Thoracic aorta (tissue), 2 donors: ENCODE measurements around the gene SPAG16. TPM values are rescaled to one million over a fixed set of nuclear protein-coding genes. Genes with fewer than 3 reads are reported as not detected.

Source experiments
- ATAC-seq: fragments of 150-250 bp; one replicate; pipeline ENCODE4 v1.8.0; 2017; ENCODE audit warnings: low read depth; ENCODE audit not compliant: insufficient number of reproducible peaks, low FRiP score
- DNase-seq: peaks from one replicate; pipeline ENCODE4 v3.0.0-alpha.2; 2020; ENCODE audit warnings: low spot score
- H3K27ac ChIP-seq, 2 donors: fragments of 200-600 bp; sonication (generic); 1 replicate in 1 of 2; 2 replicates in 1 of 2; pipeline ENCODE4 v1.5.1; 2016; ENCODE audit warnings: mild to moderate bottlenecking in 2 of 2, moderate library complexity in 2 of 2
- H3K27me3 ChIP-seq: fragments of 200-600 bp; sonication (generic); replicated peaks from 2 replicates; pipeline ENCODE4 v1.6.0; 2016; ENCODE audit warnings: mild to moderate bottlenecking; ENCODE audit not compliant: insufficient read depth
- H3K36me3 ChIP-seq: fragments of 200-600 bp; sonication (generic); one replicate; pipeline ENCODE4 v1.5.1; 2016
- H3K4me1 ChIP-seq, 2 donors: fragments of 200-600 bp; sonication (generic); 1 replicate in 1 of 2; 2 replicates in 1 of 2; pipeline versions ENCODE4 v1.5.1 to v1.6.0; 2016; ENCODE audit warnings: low read depth in 2 of 2, mild to moderate bottlenecking in 1 of 2; ENCODE audit not compliant: control insufficient read depth in 1 of 2
- H3K4me3 ChIP-seq: fragments of 200-600 bp; sonication (generic); 2 replicates; pipeline ENCODE4 v1.5.1; 2016; ENCODE audit warnings: mild to moderate bottlenecking
- H3K9me3 ChIP-seq: fragments of 200-600 bp; sonication (generic); 2 replicates; pipeline ENCODE4 v1.5.1; 2016
- total RNA-seq, 2 donors: library from RNA; depleted of rRNA; stranded (reverse); fragments of >200 nt; gene quantifications; one replicate each; pipeline versions ENCODE4 v1.1.0 to v1.2.3, GENCODE V29; 2016
- TF ChIP-seq, protein P1 (sequence below): fragments of 200-600 bp; sonication (generic); IDR thresholded peaks from one replicate; pipeline ENCODE4 v1.5.1; 2019; ENCODE audit warnings: antibody characterized with exemption

SPAG16 gene
- total RNA-seq, 2 donors from 2014 or later = 7.4 to 26.3 TPM

DNA sequence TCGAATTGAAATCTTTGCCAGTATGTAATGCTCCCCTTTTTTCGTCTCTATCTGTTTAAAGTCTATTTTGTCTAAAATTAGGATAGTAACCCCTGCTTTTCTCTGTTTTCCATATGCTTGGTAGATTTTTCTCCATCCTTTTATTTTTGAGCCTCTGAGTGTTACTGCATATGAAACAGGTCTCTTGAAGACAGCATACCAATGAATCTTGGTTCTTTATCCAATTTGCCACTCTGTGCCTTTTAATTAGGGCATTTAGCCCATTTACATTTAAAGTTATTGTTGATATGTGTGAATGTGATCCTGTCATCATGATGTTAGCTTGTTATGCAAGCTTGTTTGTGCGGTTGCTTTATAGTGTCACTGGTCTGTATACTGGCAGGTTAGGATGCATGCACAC lies 635.8 kb downstream of the SPAG16 start:
- Histone ChIP-seq H3K36me3 (no peaks in the 10 kb centered on the region), H3K27me3 (no peaks in the 10 kb centered on the region), H3K4me1 (no peaks in the 10 kb centered on the region), H3K9me3 (peaks cover 16% of the 10 kb centered on the region), H3K27ac (no peak overlapping the region), H3K4me3 (no peak overlapping the region)
- no peak for DNase-seq
- no peak for ATAC-seq
- TF ChIP-seq, protein P1, sequence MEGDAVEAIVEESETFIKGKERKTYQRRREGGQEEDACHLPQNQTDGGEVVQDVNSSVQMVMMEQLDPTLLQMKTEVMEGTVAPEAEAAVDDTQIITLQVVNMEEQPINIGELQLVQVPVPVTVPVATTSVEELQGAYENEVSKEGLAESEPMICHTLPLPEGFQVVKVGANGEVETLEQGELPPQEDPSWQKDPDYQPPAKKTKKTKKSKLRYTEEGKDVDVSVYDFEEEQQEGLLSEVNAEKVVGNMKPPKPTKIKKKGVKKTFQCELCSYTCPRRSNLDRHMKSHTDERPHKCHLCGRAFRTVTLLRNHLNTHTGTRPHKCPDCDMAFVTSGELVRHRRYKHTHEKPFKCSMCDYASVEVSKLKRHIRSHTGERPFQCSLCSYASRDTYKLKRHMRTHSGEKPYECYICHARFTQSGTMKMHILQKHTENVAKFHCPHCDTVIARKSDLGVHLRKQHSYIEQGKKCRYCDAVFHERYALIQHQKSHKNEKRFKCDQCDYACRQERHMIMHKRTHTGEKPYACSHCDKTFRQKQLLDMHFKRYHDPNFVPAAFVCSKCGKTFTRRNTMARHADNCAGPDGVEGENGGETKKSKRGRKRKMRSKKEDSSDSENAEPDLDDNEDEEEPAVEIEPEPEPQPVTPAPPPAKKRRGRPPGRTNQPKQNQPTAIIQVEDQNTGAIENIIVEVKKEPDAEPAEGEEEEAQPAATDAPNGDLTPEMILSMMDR = no peak

DNA sequence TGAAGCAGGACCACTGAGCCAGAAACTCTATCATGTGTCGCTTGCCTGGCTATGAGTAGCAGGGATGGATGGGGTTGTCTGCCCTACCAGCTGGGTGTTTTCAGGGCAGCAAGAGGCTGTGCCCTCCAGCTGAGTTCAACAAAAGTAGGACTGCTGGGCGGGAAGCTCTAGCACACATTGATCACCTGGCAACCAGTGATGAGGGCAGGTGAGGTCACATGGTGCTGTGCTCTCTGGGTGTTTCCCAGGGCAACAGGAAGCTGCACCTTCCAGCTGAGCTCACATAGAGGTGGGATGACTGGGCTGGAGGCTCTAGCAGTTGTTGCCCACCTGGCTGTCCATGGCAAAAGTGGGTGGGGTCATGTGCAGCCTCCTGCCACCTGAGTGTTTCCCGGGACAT lies 639.3 kb downstream of the SPAG16 start:
- DNase-seq = no peak

DNA sequence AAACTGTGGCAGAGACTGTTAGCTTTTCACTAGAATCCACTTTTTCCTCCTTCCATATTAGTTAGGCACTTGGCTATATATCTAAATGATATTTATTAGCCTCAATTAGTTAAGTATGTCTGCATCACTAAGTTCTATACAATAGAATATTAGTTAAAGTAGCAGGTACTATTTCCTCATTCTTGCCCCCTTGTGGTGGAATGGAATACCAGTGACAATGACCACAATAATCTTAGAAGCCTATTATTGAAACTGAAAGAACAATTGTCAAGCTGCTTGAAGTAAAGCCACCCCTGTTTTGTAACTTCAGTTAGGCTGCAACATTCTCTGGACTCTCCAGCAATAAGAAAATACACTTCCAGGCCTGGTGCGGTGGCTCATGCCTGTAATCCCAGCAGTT lies 650.3 kb downstream of the SPAG16 start:
- TF ChIP-seq, protein P1 = peak; percentile 25
- H3K27ac ChIP-seq = no peak overlapping the region
- no peaks in the 10 kb centered on the region for H3K4me1 ChIP-seq
- ATAC-seq (no peak), DNase-seq (no peak)
- no peak overlapping the region for H3K4me3 ChIP-seq
- no peaks in the 10 kb centered on the region for H3K36me3 ChIP-seq
- no peaks in the 10 kb centered on the region for H3K27me3 ChIP-seq
- H3K9me3 ChIP-seq = no peaks in the 10 kb centered on the region

More for the DNA sequence above, 639.3 kb downstream of the SPAG16 start:
- Histone ChIP-seq H3K27me3 (no peaks in the 10 kb centered on the region), H3K4me3 (no peak overlapping the region), H3K36me3 (no peaks in the 10 kb centered on the region), H3K9me3 (peaks cover 16% of the 10 kb centered on the region), H3K27ac (no peak overlapping the region), H3K4me1 (no peaks in the 10 kb centered on the region)
- TF ChIP-seq, protein P1 = no peak
- ATAC-seq = no peak

DNA sequence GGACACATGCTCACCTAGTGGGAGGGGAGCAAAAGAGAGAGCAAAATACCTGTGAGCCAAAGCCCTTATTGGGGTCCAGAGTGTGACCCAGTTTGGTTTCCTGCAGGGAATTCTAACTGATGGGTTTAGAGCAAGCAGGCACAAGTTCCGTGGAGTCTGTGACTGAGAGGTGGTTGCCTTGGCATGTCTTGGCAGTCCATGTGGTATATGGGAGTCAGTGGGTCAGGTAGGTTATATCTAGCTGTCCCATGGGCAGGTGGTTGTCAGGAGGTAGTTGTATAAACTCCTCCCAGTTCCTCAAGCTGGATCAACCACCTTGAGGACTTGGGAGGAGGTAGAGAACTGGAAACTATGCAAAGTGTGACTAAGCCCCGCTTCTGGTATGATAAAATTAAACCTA lies 673.8 kb downstream of the SPAG16 start:
- Histone ChIP-seq H3K4me3 (no peak overlapping the region), H3K36me3 (no peaks in the 10 kb centered on the region), H3K27me3 (no peaks in the 10 kb centered on the region), H3K9me3 (no peaks in the 10 kb centered on the region), H3K4me1 (no peaks in the 10 kb centered on the region), H3K27ac (no peak overlapping the region)
- no peak for ATAC-seq
- no peak for DNase-seq
- TF ChIP-seq, protein P1 = no peak

DNA sequence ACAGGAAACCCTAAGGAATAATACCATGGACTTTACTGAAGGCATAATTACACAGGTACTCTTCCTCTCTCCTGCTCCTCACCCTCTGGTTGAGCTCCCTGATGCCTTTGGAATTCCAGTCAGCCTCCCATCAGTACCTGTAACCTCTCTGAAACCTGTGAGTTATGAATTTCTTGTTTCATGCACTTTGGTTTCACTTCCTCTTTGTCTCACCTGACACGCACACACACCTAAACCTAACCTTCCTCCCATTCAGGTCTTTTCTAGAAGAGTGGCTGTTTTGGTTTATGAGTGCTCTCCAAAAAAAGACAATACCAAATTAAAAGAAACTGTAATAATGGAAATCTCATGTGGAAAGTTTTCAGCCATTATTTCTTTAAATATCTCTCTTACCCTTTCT lies 675.3 kb downstream of the SPAG16 start:
- TF ChIP-seq, protein P1 = no peak
- H3K27ac ChIP-seq = no peak overlapping the region
- no peaks in the 10 kb centered on the region for H3K9me3 ChIP-seq
- H3K4me3 ChIP-seq = no peak overlapping the region
- DNase-seq = no peak
- H3K27me3 ChIP-seq = no peaks in the 10 kb centered on the region
- ATAC-seq = no peak
- no peaks in the 10 kb centered on the region for H3K4me1 ChIP-seq
- no peaks in the 10 kb centered on the region for H3K36me3 ChIP-seq
